ENCODE results near the gene DST. TPM values are rescaled to one million over a fixed set of nuclear protein-coding genes. Genes with fewer than 3 reads are reported as not detected.

DST gene
- total RNA-seq, 2 experiments from 2014 or later: 1.3 to 1.7 TPM

GRCh38 chr6:56613247-56613851, 29.3 kb downstream of the DST start:
- ChIA-PET CTCF (interaction anchor here (1.0 to 2.1 kb wide), 4 partner anchors 10 to 249 kb away, joined by 3 to 5 read pairs (median 4); no protein-coding TSS in a partner anchor), POLR2A (no interaction called here)
- Mint-ChIP-seq H3K4me1 (ENCODE audit: low read depth) (no peaks in the 10 kb centered on the region), H3K36me3 (ENCODE audit: low read depth) (no peaks in the 10 kb centered on the region), H3K27me3 (peaks cover 3% of the 10 kb centered on the region), H3K9me3 (no peaks in the 10 kb centered on the region), H3K4me3 (no peak overlapping the region), H3K27ac (no peak overlapping the region)
- no peak for ATAC-seq
- TF ChIP-seq, protein P1, sequence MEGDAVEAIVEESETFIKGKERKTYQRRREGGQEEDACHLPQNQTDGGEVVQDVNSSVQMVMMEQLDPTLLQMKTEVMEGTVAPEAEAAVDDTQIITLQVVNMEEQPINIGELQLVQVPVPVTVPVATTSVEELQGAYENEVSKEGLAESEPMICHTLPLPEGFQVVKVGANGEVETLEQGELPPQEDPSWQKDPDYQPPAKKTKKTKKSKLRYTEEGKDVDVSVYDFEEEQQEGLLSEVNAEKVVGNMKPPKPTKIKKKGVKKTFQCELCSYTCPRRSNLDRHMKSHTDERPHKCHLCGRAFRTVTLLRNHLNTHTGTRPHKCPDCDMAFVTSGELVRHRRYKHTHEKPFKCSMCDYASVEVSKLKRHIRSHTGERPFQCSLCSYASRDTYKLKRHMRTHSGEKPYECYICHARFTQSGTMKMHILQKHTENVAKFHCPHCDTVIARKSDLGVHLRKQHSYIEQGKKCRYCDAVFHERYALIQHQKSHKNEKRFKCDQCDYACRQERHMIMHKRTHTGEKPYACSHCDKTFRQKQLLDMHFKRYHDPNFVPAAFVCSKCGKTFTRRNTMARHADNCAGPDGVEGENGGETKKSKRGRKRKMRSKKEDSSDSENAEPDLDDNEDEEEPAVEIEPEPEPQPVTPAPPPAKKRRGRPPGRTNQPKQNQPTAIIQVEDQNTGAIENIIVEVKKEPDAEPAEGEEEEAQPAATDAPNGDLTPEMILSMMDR (IDR thresholded peaks at IDR 0.05): no peak
- intact Hi-C loops (cut with micrococcal nuclease): no loop called here
- DNase-seq: no peak

DNA sequence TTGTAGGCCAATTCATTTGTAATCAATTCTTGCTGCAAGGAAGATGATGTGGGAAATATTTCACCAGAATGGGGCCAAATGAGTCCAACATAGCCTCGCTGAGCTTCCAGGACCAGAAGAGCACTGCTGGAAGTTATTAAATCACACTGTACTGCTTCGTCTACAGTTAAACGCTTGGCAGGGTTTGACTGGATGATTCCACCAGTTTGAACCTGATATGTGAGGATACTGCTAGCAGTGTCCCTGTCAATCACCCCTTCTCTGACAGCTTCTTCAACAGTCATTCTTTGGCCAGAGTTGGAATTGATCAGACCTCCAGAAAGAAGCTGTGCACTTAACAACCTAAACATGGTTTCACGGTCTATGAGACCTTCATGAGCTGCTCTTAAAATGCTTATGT, 34.4 kb downstream of the DST start:
- no peak for ATAC-seq
- ChIA-PET CTCF (interaction anchor here (2.2 kb wide), 1 partner anchor 13 kb away, joined by 9 read pairs; no protein-coding TSS in a partner anchor), POLR2A (no interaction called here)
- no peak overlapping the region for H3K4me3 Mint-ChIP-seq
- TF ChIP-seq, protein P1 (IDR thresholded peaks at IDR 0.05): no peak
- intact Hi-C loops (cut with micrococcal nuclease): no loop called here
- H3K27ac Mint-ChIP-seq: no peak overlapping the region
- no peak for DNase-seq
- H3K36me3 Mint-ChIP-seq (ENCODE audit: low read depth): no peaks in the 10 kb centered on the region
- H3K9me3 Mint-ChIP-seq: no peaks in the 10 kb centered on the region
- H3K27me3 Mint-ChIP-seq: peaks cover 11% of the 10 kb centered on the region
- peaks cover 2% of the 10 kb centered on the region for H3K4me1 Mint-ChIP-seq (ENCODE audit: low read depth)

- H3K9me3 Mint-ChIP-seq: no peaks in the 10 kb centered on the region
- DNase-seq (no peak), ATAC-seq (no peak)
- H3K36me3 Mint-ChIP-seq (ENCODE audit: low read depth): no peaks in the 10 kb centered on the region
- intact Hi-C loops (cut with micrococcal nuclease): no loop called here
- no peak overlapping the region for H3K4me3 Mint-ChIP-seq
- POLR2A ChIA-PET: no interaction called here
- peaks cover 2% of the 10 kb centered on the region for H3K4me1 Mint-ChIP-seq (ENCODE audit: low read depth)
- TF ChIP-seq, protein P1 (IDR thresholded peaks at IDR 0.05): no peak
- CTCF ChIA-PET: interaction anchor here (2.2 kb wide), 1 partner anchor 12 kb away, joined by 9 read pairs; no protein-coding TSS in a partner anchor
- peaks cover 9% of the 10 kb centered on the region for H3K27me3 Mint-ChIP-seq
- H3K27ac Mint-ChIP-seq: no peak overlapping the region
These were observed 35.5 kb downstream of the DST start for GRCh38 chr6:56607111-56607752.

GRCh38 chr6:56605435-56605834, 37.3 kb downstream of the DST start:
- no peak for DNase-seq
- Mint-ChIP-seq H3K27ac (no peak overlapping the region), H3K36me3 (ENCODE audit: low read depth) (no peaks in the 10 kb centered on the region), H3K9me3 (no peaks in the 10 kb centered on the region), H3K4me3 (no peak overlapping the region), H3K27me3 (peaks cover 10% of the 10 kb centered on the region), H3K4me1 (ENCODE audit: low read depth) (peaks cover 2% of the 10 kb centered on the region)
- CTCF ChIA-PET: interaction anchor here (1.3 kb wide), 1 partner anchor 11 kb away, joined by 4 read pairs; no protein-coding TSS in a partner anchor
- POLR2A ChIA-PET: no interaction called here
- intact Hi-C loops (cut with micrococcal nuclease): no loop called here
- TF ChIP-seq, protein P1 (IDR thresholded peaks at IDR 0.05): no peak
- no peak for ATAC-seq

DNA sequence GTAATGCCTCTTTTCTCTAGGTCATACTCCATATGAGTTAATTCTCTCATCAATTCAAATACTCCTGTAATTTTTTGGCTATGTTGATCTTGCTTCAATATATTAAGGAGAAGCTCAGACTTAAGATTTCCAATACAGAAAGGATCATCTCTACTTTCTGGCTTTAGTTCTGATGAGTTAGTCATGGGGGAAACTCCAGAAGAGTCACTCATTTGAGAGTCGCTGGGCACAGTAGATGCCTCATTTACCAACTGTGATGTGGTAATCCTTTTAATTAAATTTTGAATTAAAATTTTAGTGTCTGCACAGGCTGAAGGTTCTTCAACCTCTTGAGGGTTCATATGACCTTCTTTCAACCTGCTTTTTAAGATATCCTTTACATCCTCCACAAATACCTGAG, 38.5 kb downstream of the DST start:
- Mint-ChIP-seq H3K4me1 (ENCODE audit: low read depth) (peaks cover 2% of the 10 kb centered on the region), H3K27me3 (peaks cover 10% of the 10 kb centered on the region), H3K4me3 (no peak overlapping the region), H3K9me3 (no peaks in the 10 kb centered on the region), H3K27ac (no peak overlapping the region), H3K36me3 (ENCODE audit: low read depth) (no peaks in the 10 kb centered on the region)
- ChIA-PET CTCF (interaction anchor here (1.0 to 2.2 kb wide), 2 partner anchors 8 to 9 kb away, joined by 3 to 7 read pairs; no protein-coding TSS in a partner anchor), POLR2A (no interaction called here)
- TF ChIP-seq, protein P1 (IDR thresholded peaks at IDR 0.05): no peak
- intact Hi-C loops (cut with micrococcal nuclease): no loop called here
- ATAC-seq: peak; percentile 17
- DNase-seq: no peak
